GM13976 (cell line): ENCODE measurements around the gene TRMU.

ENCODE experiments used
- DNase-seq: peaks from one replicate; pipeline ENCODE4 v3.0.0; 2012; ENCODE audit warnings: low spot score
- in situ Hi-C: fragments of 300-500 bp; cut with MboI; formaldehyde crosslinking; loops from one replicate; pipeline ENCODE4 v1.12.0; 2022; ENCODE audit warnings: low sequenced_read_pairs, mixed read lengths, inconsistent platforms; ENCODE audit not compliant: unreplicated experiment
- TF ChIP-seq, protein P1 (sequence below): IDR thresholded peaks from 2 replicates; pipeline ENCODE4 v1.5.1; 2012; ENCODE audit warnings: borderline replicate concordance, mild to moderate bottlenecking; ENCODE audit not compliant: insufficient read depth; ENCODE audit errors: extremely low read depth, missing control alignments, control extremely low read depth

Gene TRMU

DNA sequence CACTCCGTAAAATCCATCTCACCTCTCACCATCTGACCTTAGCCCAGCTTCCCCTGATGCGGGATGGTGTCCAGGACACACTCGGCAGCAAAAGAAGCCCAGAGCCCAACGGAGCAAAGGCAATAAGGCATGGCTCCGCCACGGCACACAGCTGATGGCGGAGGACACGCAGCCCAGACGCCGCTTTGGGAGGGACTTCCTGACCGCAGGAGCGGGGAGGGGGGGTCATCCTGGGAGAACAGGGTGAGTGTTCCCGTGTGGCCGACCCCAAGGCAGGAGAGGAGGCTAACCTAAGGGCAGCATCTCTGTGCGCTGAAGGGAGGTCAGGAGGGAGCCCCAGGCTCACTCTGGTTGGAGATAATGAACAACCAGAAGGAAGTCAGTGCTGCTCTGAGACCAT, 71.3 kb downstream of the TRMU start:
- DNase-seq = no peak
- in situ Hi-C loops = no loop called here
- TF ChIP-seq, protein P1, sequence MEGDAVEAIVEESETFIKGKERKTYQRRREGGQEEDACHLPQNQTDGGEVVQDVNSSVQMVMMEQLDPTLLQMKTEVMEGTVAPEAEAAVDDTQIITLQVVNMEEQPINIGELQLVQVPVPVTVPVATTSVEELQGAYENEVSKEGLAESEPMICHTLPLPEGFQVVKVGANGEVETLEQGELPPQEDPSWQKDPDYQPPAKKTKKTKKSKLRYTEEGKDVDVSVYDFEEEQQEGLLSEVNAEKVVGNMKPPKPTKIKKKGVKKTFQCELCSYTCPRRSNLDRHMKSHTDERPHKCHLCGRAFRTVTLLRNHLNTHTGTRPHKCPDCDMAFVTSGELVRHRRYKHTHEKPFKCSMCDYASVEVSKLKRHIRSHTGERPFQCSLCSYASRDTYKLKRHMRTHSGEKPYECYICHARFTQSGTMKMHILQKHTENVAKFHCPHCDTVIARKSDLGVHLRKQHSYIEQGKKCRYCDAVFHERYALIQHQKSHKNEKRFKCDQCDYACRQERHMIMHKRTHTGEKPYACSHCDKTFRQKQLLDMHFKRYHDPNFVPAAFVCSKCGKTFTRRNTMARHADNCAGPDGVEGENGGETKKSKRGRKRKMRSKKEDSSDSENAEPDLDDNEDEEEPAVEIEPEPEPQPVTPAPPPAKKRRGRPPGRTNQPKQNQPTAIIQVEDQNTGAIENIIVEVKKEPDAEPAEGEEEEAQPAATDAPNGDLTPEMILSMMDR = no peak
